ENCODE data around the gene NFYC.

NFYC gene

GRCh38 chr1:40784771-40785151, 93.3 kb downstream of the NFYC start:
- CTCF ChIA-PET, result interaction anchor here (7.9 kb wide), 1 partner anchor 10 kb away, joined by 77 read pairs; no protein-coding TSS in a partner anchor
- DNase-seq (ENCODE audit: extremely low spot score), result no peak

DNA sequence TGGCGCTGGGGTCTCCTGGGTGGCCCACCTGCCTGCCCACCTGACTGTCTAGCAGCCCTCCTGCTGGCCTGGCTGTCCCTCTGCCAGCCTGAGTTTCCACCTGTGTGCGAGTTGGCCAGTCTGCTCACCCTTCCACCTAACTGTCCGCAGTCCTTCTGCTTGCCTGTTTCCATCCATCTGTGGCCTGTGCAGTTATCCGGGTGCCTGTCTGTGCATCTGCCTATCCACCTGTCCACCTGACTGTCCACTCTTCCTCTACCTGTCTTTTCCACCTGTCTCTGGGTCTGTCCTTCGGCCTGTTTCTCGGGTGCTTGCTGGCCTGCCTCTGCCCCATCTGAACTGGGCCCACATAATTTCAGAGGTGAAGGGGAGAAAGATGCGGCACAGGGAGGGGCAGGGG, 93.9 kb downstream of the NFYC start:
- CTCF ChIA-PET, result interaction anchor here (7.9 kb wide), 1 partner anchor 11 kb away, joined by 77 read pairs; no protein-coding TSS in a partner anchor
- no peak for DNase-seq (ENCODE audit: extremely low spot score)
- POLR2A ChIA-PET, result no interaction called here
- TF ChIP-seq, protein P1, sequence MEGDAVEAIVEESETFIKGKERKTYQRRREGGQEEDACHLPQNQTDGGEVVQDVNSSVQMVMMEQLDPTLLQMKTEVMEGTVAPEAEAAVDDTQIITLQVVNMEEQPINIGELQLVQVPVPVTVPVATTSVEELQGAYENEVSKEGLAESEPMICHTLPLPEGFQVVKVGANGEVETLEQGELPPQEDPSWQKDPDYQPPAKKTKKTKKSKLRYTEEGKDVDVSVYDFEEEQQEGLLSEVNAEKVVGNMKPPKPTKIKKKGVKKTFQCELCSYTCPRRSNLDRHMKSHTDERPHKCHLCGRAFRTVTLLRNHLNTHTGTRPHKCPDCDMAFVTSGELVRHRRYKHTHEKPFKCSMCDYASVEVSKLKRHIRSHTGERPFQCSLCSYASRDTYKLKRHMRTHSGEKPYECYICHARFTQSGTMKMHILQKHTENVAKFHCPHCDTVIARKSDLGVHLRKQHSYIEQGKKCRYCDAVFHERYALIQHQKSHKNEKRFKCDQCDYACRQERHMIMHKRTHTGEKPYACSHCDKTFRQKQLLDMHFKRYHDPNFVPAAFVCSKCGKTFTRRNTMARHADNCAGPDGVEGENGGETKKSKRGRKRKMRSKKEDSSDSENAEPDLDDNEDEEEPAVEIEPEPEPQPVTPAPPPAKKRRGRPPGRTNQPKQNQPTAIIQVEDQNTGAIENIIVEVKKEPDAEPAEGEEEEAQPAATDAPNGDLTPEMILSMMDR (IDR thresholded peaks at IDR 0.05; ENCODE audit: control extremely low read depth, extremely low read depth, low read depth, missing control alignments), result no peak

More at GRCh38 chr1:40784771-40785151, 93.3 kb downstream of the NFYC start:
- TF ChIP-seq, protein P1 (IDR thresholded peaks at IDR 0.05; ENCODE audit: control extremely low read depth, extremely low read depth, low read depth, missing control alignments), result no peak
- POLR2A ChIA-PET, result no interaction called here

DNA sequence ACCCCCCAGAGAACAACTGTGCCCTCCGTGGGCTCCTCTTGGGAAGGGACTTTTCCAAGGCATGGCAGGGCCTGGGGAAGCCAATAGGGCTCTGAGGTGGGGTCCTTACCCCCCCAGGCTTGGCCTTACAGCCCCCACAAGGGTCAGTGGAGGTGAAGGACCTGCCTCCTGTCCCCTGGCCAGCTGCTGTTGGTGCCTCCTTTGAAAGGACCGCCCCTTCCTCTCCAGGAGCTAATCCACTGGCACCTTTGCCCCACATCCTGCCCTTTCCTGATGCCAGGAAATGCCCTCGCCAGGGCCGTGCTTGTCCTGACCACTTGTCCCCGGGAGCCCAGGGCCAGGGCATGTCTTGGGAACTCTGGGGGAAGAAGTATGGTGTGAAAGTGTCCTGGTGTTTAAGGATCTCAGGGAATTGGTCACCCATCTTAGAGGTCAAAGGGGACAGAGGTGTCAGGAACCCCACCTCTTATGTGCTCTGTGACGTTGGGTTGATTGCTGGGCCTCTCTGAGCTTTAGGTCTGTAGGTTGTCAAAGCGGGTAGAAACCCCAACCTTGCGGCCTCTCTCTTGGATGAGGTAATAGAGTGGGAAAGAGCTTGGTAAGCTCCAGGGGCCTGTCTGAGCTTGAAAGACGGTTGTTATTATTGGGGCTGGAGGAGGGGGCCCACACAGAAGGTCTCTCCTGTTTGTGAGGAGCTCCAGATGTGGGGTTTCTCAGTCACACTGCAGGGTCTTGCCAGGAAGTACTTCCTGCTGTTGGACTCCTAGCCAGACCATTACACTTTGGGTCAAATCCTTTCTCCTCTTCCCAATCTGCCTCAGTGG, 94.9 kb downstream of the NFYC start:
- ChIA-PET POLR2A (no interaction called here), CTCF (interaction anchor here (1.1 to 7.9 kb wide), 4 partner anchors 11 to 62 kb away, joined by 3 to 77 read pairs (median 3); no protein-coding TSS in a partner anchor)
- DNase-seq (ENCODE audit: extremely low spot score), result no peak
- TF ChIP-seq, protein P1 (IDR thresholded peaks at IDR 0.05; ENCODE audit: control extremely low read depth, extremely low read depth, low read depth, missing control alignments), result no peak

GRCh38 chr1:40786995-40787705, 95.6 kb downstream of the NFYC start:
- ChIA-PET CTCF (interaction anchor here (1.1 to 7.9 kb wide), 4 partner anchors 10 to 63 kb away, joined by 3 to 77 read pairs (median 3); no protein-coding TSS in a partner anchor), POLR2A (no interaction called here)
- DNase-seq (ENCODE audit: extremely low spot score), result no peak
- TF ChIP-seq, protein P1 (IDR thresholded peaks at IDR 0.05; ENCODE audit: control extremely low read depth, extremely low read depth, low read depth, missing control alignments), result no peak

- ChIA-PET CTCF (interaction anchor here (1.1 to 7.9 kb wide), 2 partner anchors 10 to 14 kb away, joined by 3 to 77 read pairs; no protein-coding TSS in a partner anchor), POLR2A (no interaction called here)
- TF ChIP-seq, protein P1 (IDR thresholded peaks at IDR 0.05; ENCODE audit: control extremely low read depth, extremely low read depth, low read depth, missing control alignments), result no peak
- no peak for DNase-seq (ENCODE audit: extremely low spot score)
Measured at GRCh38 chr1:40787737-40788560, 96.4 kb downstream of the NFYC start.

Measured in GM10248 (cell line).